Testis (tissue), 2 donors: ENCODE results near the gene PRDM10.

Experiments used
- CTCF ChIP-seq, 3 experiments: fragments of 450-650 bp in 2 of 3; fragments of 200-600 bp in 1 of 3; sonication (generic) in 1 of 3; IDR thresholded peaks; one replicate each; pipeline ENCODE4 v1.5.1; 2016 to 2019; ENCODE audit warnings: antibody characterized with exemption in 3 of 3, mild to moderate bottlenecking in 2 of 3, moderate library complexity in 1 of 3
- POLR2A ChIP-seq: fragments of 450-650 bp; IDR thresholded peaks from one replicate; pipeline ENCODE4 v1.6.1; 2017; ENCODE audit warnings: antibody characterized with exemption, mild to moderate bottlenecking, moderate library complexity

GRCh38 chr11:130023204-130023603 is 20.6 kb upstream of the PRDM10 start:
- TF ChIP-seq CTCF (IDR thresholded peaks at IDR 0.05) (no peak), POLR2A (no peak)
